ENCODE data around the gene PLEKHH3.

Gene PLEKHH3

GRCh38 chr17:42675965-42676423 is 800 bp downstream of the PLEKHH3 start:
- TF ChIP-seq ZFX (IDR thresholded peaks at IDR 0.05; ENCODE audit: borderline replicate concordance) (no peak), CTCF (IDR thresholded peaks at IDR 0.05) (no peak)

GRCh38 chr17:42675348-42675964 is 1.3 kb downstream of the PLEKHH3 start:
- TF ChIP-seq ZFX (IDR thresholded peaks at IDR 0.05; ENCODE audit: borderline replicate concordance) (no peak), CTCF (IDR thresholded peaks at IDR 0.05) (no peak)
- peak overlapping the region; percentile 99 for H3K27ac ChIP-seq

More at GRCh38 chr17:42675965-42676423, 800 bp downstream of the PLEKHH3 start:
- H3K27ac ChIP-seq, result peak overlapping the region; percentile 99

GRCh38 chr17:42674755-42675347 is 1.9 kb downstream of the PLEKHH3 start:
- TF ChIP-seq ZFX (IDR thresholded peaks at IDR 0.05; ENCODE audit: borderline replicate concordance), result no peak
- no peak for TF ChIP-seq CTCF (IDR thresholded peaks at IDR 0.05)
- H3K27ac ChIP-seq, result peak overlapping the region; percentile 99

- H3K27ac ChIP-seq, result peak overlapping the region; percentile 99
- no peak for TF ChIP-seq ZFX (IDR thresholded peaks at IDR 0.05; ENCODE audit: borderline replicate concordance)
- peak; percentile 19; the same call in 1 of the 2 replicates for TF ChIP-seq CTCF (IDR thresholded peaks at IDR 0.05)
These were observed 2.7 kb downstream of the PLEKHH3 start for GRCh38 chr17:42673885-42674754.

GRCh38 chr17:42673266-42673884 is 3.4 kb downstream of the PLEKHH3 start:
- TF ChIP-seq ZFX (IDR thresholded peaks at IDR 0.05; ENCODE audit: borderline replicate concordance) (no peak), CTCF (IDR thresholded peaks at IDR 0.05) (no peak)
- H3K27ac ChIP-seq, result no peak overlapping the region

GRCh38 chr17:42672038-42672437 is 4.8 kb downstream of the PLEKHH3 start:
- H3K27ac ChIP-seq, result no peak overlapping the region
- TF ChIP-seq CTCF (IDR thresholded peaks at IDR 0.05) (no peak), ZFX (IDR thresholded peaks at IDR 0.05; ENCODE audit: borderline replicate concordance) (no peak)

Data from 22Rv1 (cell line).